Ovary (tissue), 9 donors: Measurements from ENCODE around the gene ANKLE1. TPM values are rescaled to one million over a fixed set of nuclear protein-coding genes. Genes with fewer than 3 reads are reported as not detected.
A peak's percentile ranks its signal among the peaks of the same experiment; 100 is the strongest.

Source experiments
- DNase-seq, 5 donors: peaks; one replicate each; pipeline ENCODE4 v3.0.0-alpha.2; 2019 to 2020
- H3K27ac ChIP-seq, 2 donors: fragments of 200-600 bp; one replicate each; pipeline versions ENCODE4 v1.5.1 to v1.8.0; 2019 to 2022
- H3K27me3 ChIP-seq: fragments of 200-600 bp; one replicate; pipeline ENCODE4 v1.8.0; 2022
- H3K36me3 ChIP-seq: fragments of 200-600 bp; sonication (generic); one replicate; pipeline ENCODE4 v1.5.1; 2019
- H3K4me1 ChIP-seq: one replicate; pipeline ENCODE4 v1.8.1; 2013; ENCODE audit warnings: mild to moderate bottlenecking, moderate library complexity; ENCODE audit not compliant: insufficient read depth
- H3K4me3 ChIP-seq: fragments of 200-600 bp; sonication (generic); one replicate; pipeline ENCODE4 v1.5.1; 2017
- H3K9me3 ChIP-seq, 2 donors: fragments of 200-600 bp in 1 of 2; sonication (generic) in 1 of 2; one replicate each; pipeline versions ENCODE4 v1.5.1 to v1.8.1; 2013 to 2019; ENCODE audit warnings: mild to moderate bottlenecking in 1 of 2, moderate library complexity in 1 of 2
- CTCF ChIP-seq, 3 donors: fragments of 450-650 bp in 2 of 3; fragments of 200-600 bp in 1 of 3; IDR thresholded peaks; one replicate each; pipeline versions ENCODE4 v1.5.1 to v1.8.0; 2016 to 2022; ENCODE audit warnings: antibody characterized with exemption in 3 of 3, mild to moderate bottlenecking in 1 of 3
- EP300 ChIP-seq: sonication (generic); formaldehyde crosslinking; IDR thresholded peaks from one replicate; pipeline ENCODE4 v1.6.1; 2017; ENCODE audit warnings: antibody characterized with exemption
- POLR2A ChIP-seq: fragments of 450-650 bp; IDR thresholded peaks from one replicate; pipeline ENCODE4 v1.6.1; 2017; ENCODE audit warnings: antibody characterized with exemption, mild to moderate bottlenecking, moderate library complexity
- WGBS, 3 donors: extraction: QIAGEN DNeasy Blood & Tissue Kit in 1 of 3; methylation state at CpG; one replicate each; pipeline versions ENCODE4 v1.1.5 to v1.1.7; 2013 to 2017; 5-methylcytosine and 5-hydroxymethylcytosine counted together
- intact Hi-C, 4 donors: fragments of 100-400 bp; cut with DNase I; formaldehyde crosslinking; loops; one replicate each; pipeline versions ENCODE4 v1.11.0 to v1.15.1; 2022 to 2023
- polyA plus RNA-seq, 2 donors: library from polyadenylated mRNA; stranded (reverse); fragments of 200-250 nt in 1 of 2; fragments of 350-450 nt in 1 of 2; fragmentation: Illumina TruSeq in 1 of 2; extraction: RNeasy Lipid Tissue Mini Kit (QIAGEN cat#74804) in 1 of 2; gene quantifications; one replicate each; pipeline ENCODE4 v1.2.3, GENCODE V29; 2013 to 2014
- total RNA-seq, 7 donors: library from RNA; depleted of rRNA in 2 of 7; stranded (reverse); fragments of >200 nt in 2 of 7; fragmentation: NEBNext Ultra II Directional in 3 of 7; extraction: Animal tissue kit (Norgen Biotek cat#: 25700) in 3 of 7; gene quantifications; one replicate each; pipeline versions ENCODE4 v1.1.0 to v1.2.4, GENCODE V29; 2016 to 2023
- donor health status: DM: no; HTN: no; CAD: no; lungs with moderate emphysema.
- donor health status: DM: no; HTN: no; CAD: no.
- donor health status: Bipolar disorder and iron deficiency.
- donor health status: DM: yes; HTN: yes; CAD: no.
- donor health status: DM: no; HTN: no; CAD: no.
- donor health status: DM: yes; HTN: yes; CAD: no.

Gene ANKLE1
- total and polyA plus RNA-seq, 9 donors = 0.12 to 1.6 (median 0.81) TPM

- Histone ChIP-seq H3K36me3 (no peaks in the 10 kb centered on the region), H3K27me3 (no peaks in the 10 kb centered on the region), H3K4me1 (peaks cover 6% of the 10 kb centered on the region), H3K27ac (no peak overlapping the region), H3K4me3 (no peak overlapping the region), H3K9me3 (no peaks in the 10 kb centered on the region)
- WGBS, 3 donors = 90 to 92% (median 91%) methylated on average over 18 of the region's 18 CpGs
- intact Hi-C loops = loop anchor here in 3 of 4 donors (10.0 kb wide), 3 partner anchors 81 to 511 kb away; partner anchors contain the start of genes HAUS8 (in 2 of the 3) and MYO9B (in 2 of the 3)
- no peak for DNase-seq
- TF ChIP-seq POLR2A = no peak
These were observed 3.9 kb downstream of the ANKLE1 start for GRCh38 chr19:17285415-17286135.

GRCh38 chr19:17286263-17286662 is 4.6 kb downstream of the ANKLE1 start:
- intact Hi-C loops = loop anchor here in 3 of 4 donors (10.0 kb wide), 3 partner anchors 81 to 511 kb away; partner anchors contain the start of genes HAUS8 (in 2 of the 3) and MYO9B (in 2 of the 3)
- Histone ChIP-seq H3K27ac (no peak overlapping the region), H3K4me3 (no peak overlapping the region), H3K27me3 (no peaks in the 10 kb centered on the region), H3K4me1 (peaks cover 6% of the 10 kb centered on the region), H3K9me3 (no peaks in the 10 kb centered on the region), H3K36me3 (no peaks in the 10 kb centered on the region)
- 91 to 93% (median 91%) methylated on average over 11 of the region's 11 CpGs for WGBS, 3 donors
- DNase-seq = no peak
- TF ChIP-seq EP300 (no peak), CTCF (IDR thresholded peaks at IDR 0.05) (no peak), POLR2A (no peak)

- Histone ChIP-seq H3K27me3 (no peaks in the 10 kb centered on the region), H3K4me1 (peaks cover 4% of the 10 kb centered on the region), H3K27ac (no peak overlapping the region), H3K36me3 (no peaks in the 10 kb centered on the region), H3K9me3 (no peaks in the 10 kb centered on the region), H3K4me3 (no peak overlapping the region)
- no peak for DNase-seq
- WGBS, 3 donors = 80 to 89% (median 83%) methylated on average over 9 of the region's 9 CpGs
- intact Hi-C loops = loop anchor here in 3 of 4 donors (10.0 kb wide), 3 partner anchors 82 to 512 kb away; partner anchors contain the start of genes HAUS8 (in 2 of the 3) and MYO9B (in 2 of the 3)
- TF ChIP-seq EP300 (no peak), CTCF (IDR thresholded peaks at IDR 0.05) (no peak), POLR2A (no peak)
These were observed 5.1 kb downstream of the ANKLE1 start for GRCh38 chr19:17286752-17287151.

- H3K9me3 ChIP-seq = no peaks in the 10 kb centered on the region
- no peak overlapping the region for H3K4me3 ChIP-seq
- peaks cover 2% of the 10 kb centered on the region for H3K4me1 ChIP-seq
- no peaks in the 10 kb centered on the region for H3K27me3 ChIP-seq
- TF ChIP-seq EP300 (no peak), POLR2A (no peak), CTCF (IDR thresholded peaks at IDR 0.05) (no peak)
- DNase-seq = peak; percentile 60 to 75 (median 68)
- no peak overlapping the region for H3K27ac ChIP-seq
- no peaks in the 10 kb centered on the region for H3K36me3 ChIP-seq
- intact Hi-C loops = loop anchor here in 3 of 4 donors (10.0 kb wide), 3 partner anchors 85 to 515 kb away; partner anchors contain the start of genes HAUS8 (in 2 of the 3) and MYO9B (in 2 of the 3)
- WGBS, 3 donors = 10 to 16% (median 12%) methylated on average over 22 of the region's 22 CpGs
These were observed 7.8 kb downstream of the ANKLE1 start for GRCh38 chr19:17289489-17289888.
